Activated naive CD4-positive, alpha-beta T cell treated with anti-CD3 and anti-CD28 coated beads, Interleukin-2, amount 50 U/mL, for 24 hours (primary cell): ENCODE data around the gene JAK1.
"Not testable (repeated sequence)": the region's sequence is repeated elsewhere in the genome, so short reads cannot be mapped to it uniquely, and the experiment has no call there.

Source experiments
- H3K27ac Mint-ChIP-seq: one replicate; pipeline ENCODE4 v1.8.0; 2021; ENCODE audit warnings: mild to moderate bottlenecking, mixed read lengths
- H3K27me3 Mint-ChIP-seq: one replicate; pipeline ENCODE4 v1.8.0; 2021; ENCODE audit warnings: mixed read lengths
- H3K36me3 Mint-ChIP-seq: one replicate; pipeline ENCODE4 v1.8.0; 2021; ENCODE audit warnings: mixed read lengths
- H3K4me1 Mint-ChIP-seq: one replicate; pipeline ENCODE4 v1.8.0; 2021; ENCODE audit warnings: mixed read lengths
- H3K4me3 Mint-ChIP-seq: one replicate; pipeline ENCODE4 v1.8.0; 2021; ENCODE audit warnings: mild to moderate bottlenecking, mixed read lengths
- H3K9me3 Mint-ChIP-seq: one replicate; pipeline ENCODE4 v1.8.0; 2021; ENCODE audit warnings: mixed read lengths

The JAK1 gene

GRCh38 chr1:64922336-64922735 is 44.0 kb downstream of the JAK1 start:
- Mint-ChIP-seq H3K27ac (peak overlapping the region; percentile 96), H3K9me3 (no peaks in the 10 kb centered on the region), H3K4me1 (peaks cover 98% of the 10 kb centered on the region), H3K27me3 (no peaks in the 10 kb centered on the region), H3K36me3 (peaks cover 11% of the 10 kb centered on the region), H3K4me3 (peak overlapping the region; percentile 70)

GRCh38 chr1:64921771-64922170 is 44.6 kb downstream of the JAK1 start:
- Mint-ChIP-seq H3K27ac (peak overlapping the region; percentile 96), H3K9me3 (no peaks in the 10 kb centered on the region), H3K4me1 (peaks cover 98% of the 10 kb centered on the region), H3K4me3 (peak overlapping the region; percentile 70), H3K27me3 (no peaks in the 10 kb centered on the region), H3K36me3 (peaks cover 5% of the 10 kb centered on the region)

GRCh38 chr1:64920941-64921589 is 45.3 kb downstream of the JAK1 start:
- peak overlapping the region; percentile 96 for H3K27ac Mint-ChIP-seq
- peaks cover 2% of the 10 kb centered on the region for H3K36me3 Mint-ChIP-seq
- H3K4me3 Mint-ChIP-seq: peak overlapping the region; percentile 70
- no peaks in the 10 kb centered on the region for H3K27me3 Mint-ChIP-seq
- peaks cover 98% of the 10 kb centered on the region for H3K4me1 Mint-ChIP-seq
- H3K9me3 Mint-ChIP-seq: no peaks in the 10 kb centered on the region

- H3K9me3 Mint-ChIP-seq, H3K4me3 Mint-ChIP-seq, H3K36me3 Mint-ChIP-seq, H3K27me3 Mint-ChIP-seq: not testable (repeated sequence)
- H3K27ac Mint-ChIP-seq: peak overlapping the region; percentile 76
- peaks cover 96% of the 10 kb centered on the region for H3K4me1 Mint-ChIP-seq
Measured at GRCh38 chr1:64919120-64919519, 47.2 kb downstream of the JAK1 start.

- no peaks in the 10 kb centered on the region for H3K36me3 Mint-ChIP-seq
- no peaks in the 10 kb centered on the region for H3K27me3 Mint-ChIP-seq
- peaks cover 96% of the 10 kb centered on the region for H3K4me1 Mint-ChIP-seq
- H3K4me3 Mint-ChIP-seq: peak overlapping the region; percentile 57
- H3K27ac Mint-ChIP-seq: peak overlapping the region; percentile 90
- H3K9me3 Mint-ChIP-seq: no peaks in the 10 kb centered on the region
Measured at GRCh38 chr1:64917907-64918306, 48.4 kb downstream of the JAK1 start.

- H3K27ac Mint-ChIP-seq: peak overlapping the region; percentile 90
- no peaks in the 10 kb centered on the region for H3K27me3 Mint-ChIP-seq
- H3K4me1 Mint-ChIP-seq: peaks cover 96% of the 10 kb centered on the region
- H3K36me3 Mint-ChIP-seq: no peaks in the 10 kb centered on the region
- peak overlapping the region; percentile 57 for H3K4me3 Mint-ChIP-seq
- no peaks in the 10 kb centered on the region for H3K9me3 Mint-ChIP-seq
Measured at GRCh38 chr1:64917328-64917861, 49.0 kb downstream of the JAK1 start.

- Mint-ChIP-seq H3K27ac (peak overlapping the region; percentile 62), H3K4me3 (peak overlapping the region; percentile 9), H3K4me1 (peaks cover 96% of the 10 kb centered on the region)
Measured at GRCh38 chr1:64915381-64916274, 50.7 kb downstream of the JAK1 start.

GRCh38 chr1:64913361-64914015 is 52.9 kb downstream of the JAK1 start:
- Mint-ChIP-seq H3K4me3 (peak overlapping the region; percentile 60), H3K4me1 (peaks cover 98% of the 10 kb centered on the region), H3K27ac (peak overlapping the region; percentile 69), H3K27me3 (no peaks in the 10 kb centered on the region), H3K9me3 (no peaks in the 10 kb centered on the region), H3K36me3 (no peaks in the 10 kb centered on the region)

More at GRCh38 chr1:64915381-64916274, 50.7 kb downstream of the JAK1 start:
- Mint-ChIP-seq H3K36me3 (no peaks in the 10 kb centered on the region), H3K9me3 (no peaks in the 10 kb centered on the region), H3K27me3 (no peaks in the 10 kb centered on the region)

- Mint-ChIP-seq H3K4me3 (peak overlapping the region; percentile 64), H3K9me3 (no peaks in the 10 kb centered on the region), H3K27me3 (no peaks in the 10 kb centered on the region), H3K27ac (peak overlapping the region; percentile 21), H3K36me3 (no peaks in the 10 kb centered on the region), H3K4me1 (peaks cover 98% of the 10 kb centered on the region)
Measured at GRCh38 chr1:64912191-64912590, 54.2 kb downstream of the JAK1 start.

- H3K36me3 Mint-ChIP-seq: peaks cover 1% of the 10 kb centered on the region
- no peaks in the 10 kb centered on the region for H3K9me3 Mint-ChIP-seq
- peak overlapping the region; percentile 24 for H3K4me3 Mint-ChIP-seq
- H3K4me1 Mint-ChIP-seq: peaks cover 98% of the 10 kb centered on the region
- peak overlapping the region; percentile 71 for H3K27ac Mint-ChIP-seq
- no peaks in the 10 kb centered on the region for H3K27me3 Mint-ChIP-seq
Measured at GRCh38 chr1:64911326-64911725, 55.0 kb downstream of the JAK1 start.

GRCh38 chr1:64909031-64909430 is 57.3 kb downstream of the JAK1 start:
- H3K36me3 Mint-ChIP-seq: peaks cover 3% of the 10 kb centered on the region
- H3K9me3 Mint-ChIP-seq: no peaks in the 10 kb centered on the region
- H3K4me3 Mint-ChIP-seq: no peak overlapping the region
- H3K27ac Mint-ChIP-seq: peak overlapping the region; percentile 71
- no peaks in the 10 kb centered on the region for H3K27me3 Mint-ChIP-seq
- H3K4me1 Mint-ChIP-seq: peaks cover 100% of the 10 kb centered on the region

- Mint-ChIP-seq H3K27me3 (no peaks in the 10 kb centered on the region), H3K27ac (peak overlapping the region; percentile 48), H3K4me1 (peaks cover 100% of the 10 kb centered on the region), H3K9me3 (no peaks in the 10 kb centered on the region), H3K4me3 (peak overlapping the region; percentile 3), H3K36me3 (peaks cover 3% of the 10 kb centered on the region)
Measured at GRCh38 chr1:64908575-64908974, 57.8 kb downstream of the JAK1 start.

GRCh38 chr1:64906447-64906846 is 59.9 kb downstream of the JAK1 start:
- peaks cover 3% of the 10 kb centered on the region for H3K36me3 Mint-ChIP-seq
- H3K9me3 Mint-ChIP-seq: no peaks in the 10 kb centered on the region
- no peaks in the 10 kb centered on the region for H3K27me3 Mint-ChIP-seq
- H3K4me3 Mint-ChIP-seq: peak overlapping the region; percentile 40
- H3K27ac Mint-ChIP-seq: peak overlapping the region; percentile 86
- peaks cover 98% of the 10 kb centered on the region for H3K4me1 Mint-ChIP-seq

- peaks cover 3% of the 10 kb centered on the region for H3K36me3 Mint-ChIP-seq
- no peak overlapping the region for H3K4me3 Mint-ChIP-seq
- H3K27me3 Mint-ChIP-seq: no peaks in the 10 kb centered on the region
- H3K9me3 Mint-ChIP-seq: no peaks in the 10 kb centered on the region
- peaks cover 97% of the 10 kb centered on the region for H3K4me1 Mint-ChIP-seq
- H3K27ac Mint-ChIP-seq: peak overlapping the region; percentile 23
Measured at GRCh38 chr1:64903593-64903992, 62.8 kb downstream of the JAK1 start.

- H3K36me3 Mint-ChIP-seq: peaks cover 3% of the 10 kb centered on the region
- no peaks in the 10 kb centered on the region for H3K9me3 Mint-ChIP-seq
- peaks cover 96% of the 10 kb centered on the region for H3K4me1 Mint-ChIP-seq
- no peak overlapping the region for H3K4me3 Mint-ChIP-seq
- no peak overlapping the region for H3K27ac Mint-ChIP-seq
- no peaks in the 10 kb centered on the region for H3K27me3 Mint-ChIP-seq
Measured at GRCh38 chr1:64901663-64902062, 64.7 kb downstream of the JAK1 start.
